RWPE2 (cell line): ENCODE results near the gene CMPK2.

ENCODE experiments used
- ATAC-seq: fragments of 200-7000 bp; cut with Tn5 transposase; 3 replicates; pipeline ENCODE4 v1.9.1; 2021; ENCODE audit warnings: low read depth
- DNase-seq: peaks from one replicate; pipeline ENCODE4 v3.0.0-alpha.2; 2020; ENCODE audit warnings: low spot score
- H3K27ac ChIP-seq: fragments of 450-650 bp; 2 replicates; pipeline ENCODE4 v1.5.1; 2017; ENCODE audit warnings: mild to moderate bottlenecking; ENCODE audit not compliant: poor library complexity, severe bottlenecking
- H3K27me3 ChIP-seq: fragments of 250-450 bp; sonication (Bioruptor Pico); 2 replicates; pipeline ENCODE4 v1.5.1; 2021; ENCODE audit warnings: mild to moderate bottlenecking, moderate library complexity; ENCODE audit not compliant: insufficient read depth, poor library complexity, severe bottlenecking
- H3K36me3 ChIP-seq: fragments of 250-450 bp; sonication (Bioruptor Pico); 2 replicates; pipeline ENCODE4 v1.5.1; 2020; ENCODE audit warnings: low read depth, mild to moderate bottlenecking, moderate library complexity
- H3K4me1 ChIP-seq: fragments of 250-450 bp; sonication (Bioruptor Pico); 2 replicates; pipeline ENCODE4 v1.5.1; 2021; ENCODE audit warnings: mild to moderate bottlenecking, moderate library complexity; ENCODE audit not compliant: insufficient read depth, poor library complexity, severe bottlenecking
- H3K4me3 ChIP-seq: fragments of 250-450 bp; sonication (Bioruptor Pico); 2 replicates; pipeline ENCODE4 v1.5.1; 2021; ENCODE audit warnings: mild to moderate bottlenecking, moderate library complexity; ENCODE audit not compliant: severe bottlenecking
- H3K9me3 ChIP-seq: fragments of 250-450 bp; sonication (Bioruptor Pico); 2 replicates; pipeline ENCODE4 v1.5.1; 2021; ENCODE audit warnings: mild to moderate bottlenecking, moderate library complexity; ENCODE audit not compliant: severe bottlenecking
- TF ChIP-seq, protein P1 (sequence below): fragments of 450-650 bp; IDR thresholded peaks from one replicate; pipeline ENCODE4 v1.5.1; 2017; ENCODE audit warnings: mild to moderate bottlenecking, moderate library complexity; ENCODE audit not compliant: poor library complexity, severe bottlenecking

CMPK2 gene

DNA sequence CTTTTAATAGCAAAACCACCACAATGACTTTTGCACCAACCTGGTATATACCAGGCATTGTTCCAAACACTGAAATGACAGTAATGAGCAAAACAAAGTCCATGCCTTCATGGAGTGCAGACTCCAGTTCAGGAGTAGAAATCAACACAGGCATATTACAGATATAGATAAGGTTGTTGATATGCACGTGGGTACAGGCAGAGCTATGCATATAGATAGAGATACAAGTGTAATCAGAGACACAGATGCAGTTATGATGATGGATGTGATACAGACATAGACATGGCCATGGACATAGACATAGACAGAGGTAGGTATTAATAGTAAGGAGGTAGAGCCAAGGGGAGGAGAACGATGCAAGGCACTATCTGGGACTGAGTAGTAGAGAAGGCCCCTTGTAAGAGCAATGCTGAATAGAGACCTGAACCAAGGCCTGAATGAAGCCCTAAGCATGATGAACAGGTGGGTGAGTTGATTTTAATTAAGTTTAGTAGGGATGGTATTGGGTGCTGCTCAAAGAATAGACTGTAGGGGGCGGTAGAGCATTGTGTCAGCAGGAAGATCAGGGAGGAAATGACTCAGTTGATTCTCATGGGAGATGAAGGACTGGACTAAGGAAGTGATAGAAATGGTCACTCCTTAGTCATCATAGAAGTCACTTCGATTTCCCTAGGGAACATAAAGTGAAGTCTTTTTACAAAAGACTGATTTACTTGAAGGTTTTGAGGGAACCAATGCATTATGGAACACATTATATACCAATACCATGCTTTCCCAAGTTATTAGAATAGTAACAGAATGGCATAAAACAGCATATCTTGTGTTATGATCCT lies 39.4 kb downstream of the CMPK2 start:
- Histone ChIP-seq H3K27ac (no peak overlapping the region), H3K27me3 (no peaks in the 10 kb centered on the region), H3K4me3 (no peak overlapping the region), H3K36me3 (no peaks in the 10 kb centered on the region), H3K4me1 (no peaks in the 10 kb centered on the region), H3K9me3 (no peaks in the 10 kb centered on the region)
- DNase-seq (no peak), ATAC-seq (peak; percentile 67; the same call in 2 of the 3 replicates)
- TF ChIP-seq, protein P1, sequence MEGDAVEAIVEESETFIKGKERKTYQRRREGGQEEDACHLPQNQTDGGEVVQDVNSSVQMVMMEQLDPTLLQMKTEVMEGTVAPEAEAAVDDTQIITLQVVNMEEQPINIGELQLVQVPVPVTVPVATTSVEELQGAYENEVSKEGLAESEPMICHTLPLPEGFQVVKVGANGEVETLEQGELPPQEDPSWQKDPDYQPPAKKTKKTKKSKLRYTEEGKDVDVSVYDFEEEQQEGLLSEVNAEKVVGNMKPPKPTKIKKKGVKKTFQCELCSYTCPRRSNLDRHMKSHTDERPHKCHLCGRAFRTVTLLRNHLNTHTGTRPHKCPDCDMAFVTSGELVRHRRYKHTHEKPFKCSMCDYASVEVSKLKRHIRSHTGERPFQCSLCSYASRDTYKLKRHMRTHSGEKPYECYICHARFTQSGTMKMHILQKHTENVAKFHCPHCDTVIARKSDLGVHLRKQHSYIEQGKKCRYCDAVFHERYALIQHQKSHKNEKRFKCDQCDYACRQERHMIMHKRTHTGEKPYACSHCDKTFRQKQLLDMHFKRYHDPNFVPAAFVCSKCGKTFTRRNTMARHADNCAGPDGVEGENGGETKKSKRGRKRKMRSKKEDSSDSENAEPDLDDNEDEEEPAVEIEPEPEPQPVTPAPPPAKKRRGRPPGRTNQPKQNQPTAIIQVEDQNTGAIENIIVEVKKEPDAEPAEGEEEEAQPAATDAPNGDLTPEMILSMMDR = peak; percentile 61

DNA sequence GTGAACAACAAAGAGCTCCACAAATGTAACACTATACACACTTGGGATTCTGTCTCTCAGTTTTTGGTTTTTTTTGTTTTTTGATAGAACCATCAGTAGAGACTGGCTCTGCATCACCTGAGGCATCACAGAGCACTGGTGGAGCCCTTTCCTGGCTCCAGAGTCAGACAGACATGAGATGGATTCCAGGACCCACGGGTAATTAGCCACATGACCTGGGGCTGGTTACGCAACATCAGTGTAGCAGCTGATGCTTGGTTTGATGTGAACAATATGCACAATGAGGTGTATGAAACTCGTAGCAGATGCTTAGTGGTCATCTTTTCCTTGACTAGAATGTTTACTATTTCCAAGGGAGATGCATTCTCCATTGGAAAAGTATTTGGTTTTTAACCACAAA lies 40.7 kb downstream of the CMPK2 start:
- Histone ChIP-seq H3K27me3 (no peaks in the 10 kb centered on the region), H3K4me1 (no peaks in the 10 kb centered on the region), H3K36me3 (no peaks in the 10 kb centered on the region), H3K4me3 (no peak overlapping the region), H3K9me3 (no peaks in the 10 kb centered on the region), H3K27ac (no peak overlapping the region)
- ATAC-seq (no peak), DNase-seq (no peak)
- TF ChIP-seq, protein P1 = no peak

DNA sequence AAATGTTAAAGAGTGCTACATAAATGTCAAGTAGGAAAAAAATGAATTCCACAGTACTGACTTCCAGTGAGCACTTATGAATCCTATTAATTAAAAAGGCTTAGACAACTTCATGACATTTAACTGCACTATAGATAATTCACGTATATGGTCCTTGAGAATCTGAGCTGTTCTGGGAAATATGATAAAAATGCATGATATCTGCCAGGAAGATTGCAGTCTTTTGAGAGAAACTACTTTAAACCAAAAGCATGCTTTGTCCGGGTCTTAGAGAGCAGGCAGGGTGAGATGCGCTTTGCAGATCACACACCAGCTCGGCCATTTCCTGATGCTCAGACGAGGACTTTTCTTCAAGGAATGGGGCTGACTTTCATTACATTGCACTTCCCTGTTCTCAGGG lies 42.6 kb downstream of the CMPK2 start:
- ATAC-seq (no peak), DNase-seq (no peak)
- Histone ChIP-seq H3K36me3 (no peaks in the 10 kb centered on the region), H3K4me3 (no peak overlapping the region), H3K27ac (no peak overlapping the region), H3K27me3 (no peaks in the 10 kb centered on the region), H3K4me1 (no peaks in the 10 kb centered on the region), H3K9me3 (no peaks in the 10 kb centered on the region)
- TF ChIP-seq, protein P1 = no peak

DNA sequence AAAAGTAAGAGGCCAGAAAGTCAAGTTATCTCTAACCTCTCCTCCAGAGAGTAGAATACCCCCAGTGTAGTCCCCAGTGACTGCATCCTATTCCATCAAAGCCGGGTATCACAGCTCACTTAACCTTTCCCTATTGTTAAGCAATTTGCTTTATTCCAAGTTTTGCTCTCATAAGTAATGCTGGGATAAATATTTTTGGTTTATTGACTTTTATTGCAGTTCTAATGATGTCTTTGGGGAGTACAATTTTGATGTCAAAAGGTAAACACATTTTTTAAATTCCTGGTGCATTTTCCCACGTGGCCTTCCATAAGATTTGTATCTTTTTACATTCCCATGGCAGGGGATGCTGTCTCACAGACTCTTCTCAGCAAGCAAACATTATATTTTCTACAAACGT lies 43.3 kb downstream of the CMPK2 start:
- Histone ChIP-seq H3K4me1 (no peaks in the 10 kb centered on the region), H3K36me3 (no peaks in the 10 kb centered on the region), H3K27me3 (no peaks in the 10 kb centered on the region), H3K4me3 (no peak overlapping the region), H3K27ac (no peak overlapping the region), H3K9me3 (no peaks in the 10 kb centered on the region)
- DNase-seq (no peak), ATAC-seq (no peak)
- TF ChIP-seq, protein P1 = no peak

DNA sequence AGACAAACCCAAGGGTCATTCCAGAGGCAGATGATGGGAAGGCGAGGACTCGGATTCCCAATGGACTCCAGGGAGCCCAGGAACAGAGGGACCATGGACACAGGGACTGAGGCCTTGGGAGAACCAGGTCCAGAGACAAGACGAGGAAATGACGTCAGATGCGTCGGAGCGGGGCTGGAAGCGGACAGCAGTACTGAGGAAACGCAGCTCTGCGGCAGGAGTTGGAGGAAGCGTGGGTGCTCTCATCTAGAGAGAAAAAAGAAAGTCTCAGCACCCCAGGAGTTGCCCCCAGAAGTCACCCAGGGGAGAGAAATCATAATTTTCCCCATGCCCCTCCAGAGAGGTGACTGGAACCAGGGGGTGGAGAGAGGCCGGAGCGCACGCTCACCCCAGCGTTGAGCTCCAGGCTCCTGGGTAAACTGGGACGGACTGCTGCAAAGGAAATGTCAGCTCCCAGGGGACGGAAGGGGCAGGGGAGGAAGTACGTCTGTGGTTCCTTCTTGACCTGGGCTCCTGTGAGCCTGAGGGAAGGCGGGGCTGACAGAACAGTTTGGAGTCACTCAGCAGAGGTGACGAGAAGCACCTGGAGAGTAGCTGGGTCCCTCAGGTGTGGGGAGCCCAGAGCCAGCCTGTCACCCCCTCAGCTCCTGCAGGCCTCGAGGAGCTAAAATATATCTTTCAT lies 44.7 kb downstream of the CMPK2 start:
- Histone ChIP-seq H3K9me3 (no peaks in the 10 kb centered on the region), H3K4me3 (no peak overlapping the region), H3K27ac (no peak overlapping the region), H3K36me3 (no peaks in the 10 kb centered on the region), H3K4me1 (no peaks in the 10 kb centered on the region), H3K27me3 (no peaks in the 10 kb centered on the region)
- no peak for DNase-seq
- ATAC-seq = no peak
- TF ChIP-seq, protein P1 = no peak
